ENCODE data around the gene SBNO2. TPM values are rescaled to one million over a fixed set of nuclear protein-coding genes. Genes with fewer than 3 reads are reported as not detected.

SBNO2 gene
- total RNA-seq, 1 donor from 2014 or later = 63.2 TPM

DNA sequence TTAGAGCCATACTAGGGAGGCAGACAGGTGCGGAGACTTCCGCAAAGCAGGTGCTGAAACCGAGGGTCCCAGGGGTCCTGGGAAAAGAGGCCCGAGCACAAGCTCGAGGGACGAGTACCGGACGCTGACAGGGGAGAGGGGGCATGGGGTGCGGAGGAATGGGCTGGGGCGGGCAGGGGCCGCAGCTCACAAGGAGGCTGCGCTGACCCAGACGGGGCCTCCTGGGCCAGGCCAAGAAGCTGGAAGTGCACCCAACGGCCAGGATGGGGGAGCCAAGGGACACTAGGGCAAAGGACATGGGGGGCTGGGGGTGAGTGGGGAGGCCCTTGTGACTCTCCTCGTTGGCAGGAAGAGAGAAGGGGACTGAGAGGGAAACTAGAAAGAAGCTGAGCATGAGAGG is 80.7 kb downstream of the SBNO2 start:
- intact Hi-C loops (cut with micrococcal nuclease) = no loop called here

DNA sequence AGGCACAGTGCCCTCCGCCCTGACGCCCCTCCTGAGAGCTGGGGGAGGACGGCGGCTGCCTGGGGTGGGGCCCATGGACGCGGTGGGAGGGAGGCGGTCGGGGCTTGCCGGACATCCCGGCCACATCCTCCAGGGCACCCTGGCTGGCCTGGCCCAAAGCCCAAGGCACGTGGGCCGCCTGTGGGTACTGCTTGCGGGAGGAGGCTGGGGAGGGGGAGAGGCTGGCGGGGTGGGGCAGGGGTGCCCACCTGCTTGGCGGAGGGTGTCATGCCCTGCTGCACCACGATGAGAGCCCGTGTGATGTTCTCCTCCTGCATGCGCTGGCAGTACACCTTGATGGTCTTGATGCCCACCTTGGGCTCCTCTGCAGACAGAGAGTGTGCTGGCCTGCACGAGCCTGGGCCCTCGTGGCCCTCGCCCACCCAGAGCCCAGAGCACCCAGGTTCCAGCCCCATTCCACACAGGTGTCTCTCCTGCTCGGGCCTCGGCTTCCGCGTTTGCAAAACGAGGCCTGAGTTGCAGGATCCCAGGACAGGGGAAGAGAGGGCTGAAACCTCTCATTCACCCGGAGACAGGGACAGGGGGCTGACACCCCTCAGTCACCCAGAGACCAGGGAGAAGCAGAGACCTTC is 82.4 kb downstream of the SBNO2 start:
- intact Hi-C loops (cut with micrococcal nuclease) = no loop called here

- intact Hi-C loops (cut with micrococcal nuclease) = no loop called here
These were observed 83.1 kb downstream of the SBNO2 start for GRCh38 chr19:1090731-1091543.

GRCh38 chr19:1089891-1090290 is 84.2 kb downstream of the SBNO2 start:
- intact Hi-C loops (cut with micrococcal nuclease) = no loop called here

DNA sequence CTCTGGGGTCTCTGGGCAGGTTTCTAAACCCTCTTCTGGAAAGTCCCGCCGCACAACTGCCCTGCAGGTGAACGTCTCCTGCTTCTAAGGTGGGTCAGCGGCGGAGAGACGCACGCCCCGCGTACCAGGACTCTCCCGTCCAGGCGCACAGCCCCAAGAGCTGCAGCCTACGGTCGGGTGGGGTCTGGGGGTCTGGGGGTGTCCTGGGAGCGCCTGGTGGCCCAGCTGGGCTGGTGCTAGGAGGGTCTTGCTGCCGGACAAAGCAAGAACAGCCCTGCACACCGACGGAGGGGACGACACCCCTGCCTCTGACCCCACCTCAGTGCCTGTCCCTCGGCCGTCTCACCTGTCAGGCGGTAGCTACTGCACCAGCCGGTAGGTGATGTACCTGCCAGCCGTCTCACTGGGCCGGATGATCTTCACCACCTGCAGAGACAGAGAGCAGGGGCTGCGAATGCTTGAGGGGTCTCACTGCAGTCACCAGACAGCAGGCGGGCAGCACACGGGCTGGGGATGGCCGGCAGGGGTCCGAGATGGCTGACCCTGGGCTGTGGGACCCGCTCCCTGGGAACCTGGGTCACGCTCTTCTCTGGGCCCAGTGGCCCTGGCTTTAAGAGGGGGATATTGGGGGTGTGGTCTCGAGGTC is 84.8 kb downstream of the SBNO2 start:
- intact Hi-C loops (cut with micrococcal nuclease) = no loop called here

- intact Hi-C loops (cut with micrococcal nuclease) = no loop called here
These were observed 85.6 kb downstream of the SBNO2 start for GRCh38 chr19:1088416-1089010.

DNA sequence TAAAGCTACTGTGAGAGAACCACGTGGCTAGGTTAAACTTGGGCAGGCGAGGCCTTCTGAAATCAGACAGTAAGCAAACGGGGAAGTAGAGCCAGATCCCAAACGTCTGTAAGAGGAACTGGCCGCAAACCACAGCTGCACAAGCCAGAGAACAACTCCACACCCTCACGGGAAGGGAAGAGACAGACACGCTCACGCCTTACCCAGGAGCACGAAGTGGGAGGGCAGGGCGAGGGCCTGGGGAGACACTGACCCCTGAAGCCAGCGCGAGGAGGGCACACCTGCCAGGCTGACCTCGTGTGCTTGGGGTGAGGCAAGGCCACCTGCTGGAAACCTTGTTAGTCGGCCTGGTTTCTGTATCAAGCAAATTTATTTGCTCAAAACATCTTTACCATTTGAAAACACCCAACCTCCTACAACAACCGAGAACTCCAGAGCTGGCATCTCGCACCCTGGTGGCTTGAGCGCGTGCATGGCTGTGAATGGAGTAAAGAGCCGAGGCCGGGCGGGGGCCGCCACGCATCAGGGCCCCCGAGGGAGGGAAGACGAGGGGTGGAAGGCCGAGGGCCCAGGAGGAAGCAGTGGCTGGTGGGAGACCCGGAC is 86.2 kb downstream of the SBNO2 start:
- intact Hi-C loops (cut with micrococcal nuclease) = no loop called here

GRCh38 chr19:1086613-1087012 is 87.5 kb downstream of the SBNO2 start:
- intact Hi-C loops (cut with micrococcal nuclease) = no loop called here

GRCh38 chr19:1085676-1086442 is 88.2 kb downstream of the SBNO2 start:
- intact Hi-C loops (cut with micrococcal nuclease) = no loop called here

DNA sequence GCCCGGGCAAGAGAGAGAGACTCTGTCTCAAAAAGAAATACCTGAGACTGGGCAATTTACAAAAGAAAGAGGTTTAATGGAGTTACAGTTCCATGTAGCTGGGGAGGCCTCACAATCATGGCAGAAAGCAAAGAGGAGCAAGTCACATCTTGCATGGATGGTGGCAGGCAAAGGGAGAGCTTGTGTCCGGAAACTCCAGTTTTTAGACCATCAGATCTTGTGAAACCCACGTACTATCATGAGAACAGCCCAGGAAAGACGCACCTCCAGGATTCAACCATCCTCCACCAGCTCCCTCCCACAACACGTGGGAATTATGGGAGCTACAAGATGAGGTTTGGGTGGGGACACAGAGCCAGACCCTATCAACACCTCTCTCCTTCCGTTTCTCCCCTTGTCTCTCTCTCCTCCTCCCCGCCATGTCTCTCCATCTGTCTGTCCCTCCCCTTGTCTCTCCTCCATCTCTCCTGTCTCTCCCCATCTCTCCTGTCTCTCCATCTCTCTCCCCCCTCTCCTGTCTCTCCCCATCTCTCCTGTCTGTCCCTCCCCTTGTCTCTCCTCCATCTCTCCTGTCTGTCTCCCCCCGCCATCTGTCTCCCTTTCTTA is 88.9 kb downstream of the SBNO2 start:
- intact Hi-C loops (cut with micrococcal nuclease) = no loop called here

- intact Hi-C loops (cut with micrococcal nuclease) = no loop called here
These were observed 89.8 kb downstream of the SBNO2 start for GRCh38 chr19:1084024-1084868.

GRCh38 chr19:1082928-1083816 is 90.9 kb downstream of the SBNO2 start:
- intact Hi-C loops (cut with micrococcal nuclease) = loop anchor here (2.0 kb wide), 1 partner anchor 14 kb away; no protein-coding TSS in a partner anchor

- intact Hi-C loops (cut with micrococcal nuclease) = loop anchor here (2.0 kb wide), 1 partner anchor 14 kb away; no protein-coding TSS in a partner anchor
These were observed 91.7 kb downstream of the SBNO2 start for GRCh38 chr19:1082165-1082927.

- intact Hi-C loops (cut with micrococcal nuclease) = loop anchor here (2.0 kb wide), 1 partner anchor 13 kb away; no protein-coding TSS in a partner anchor
These were observed 92.5 kb downstream of the SBNO2 start for GRCh38 chr19:1081301-1082164.

DNA sequence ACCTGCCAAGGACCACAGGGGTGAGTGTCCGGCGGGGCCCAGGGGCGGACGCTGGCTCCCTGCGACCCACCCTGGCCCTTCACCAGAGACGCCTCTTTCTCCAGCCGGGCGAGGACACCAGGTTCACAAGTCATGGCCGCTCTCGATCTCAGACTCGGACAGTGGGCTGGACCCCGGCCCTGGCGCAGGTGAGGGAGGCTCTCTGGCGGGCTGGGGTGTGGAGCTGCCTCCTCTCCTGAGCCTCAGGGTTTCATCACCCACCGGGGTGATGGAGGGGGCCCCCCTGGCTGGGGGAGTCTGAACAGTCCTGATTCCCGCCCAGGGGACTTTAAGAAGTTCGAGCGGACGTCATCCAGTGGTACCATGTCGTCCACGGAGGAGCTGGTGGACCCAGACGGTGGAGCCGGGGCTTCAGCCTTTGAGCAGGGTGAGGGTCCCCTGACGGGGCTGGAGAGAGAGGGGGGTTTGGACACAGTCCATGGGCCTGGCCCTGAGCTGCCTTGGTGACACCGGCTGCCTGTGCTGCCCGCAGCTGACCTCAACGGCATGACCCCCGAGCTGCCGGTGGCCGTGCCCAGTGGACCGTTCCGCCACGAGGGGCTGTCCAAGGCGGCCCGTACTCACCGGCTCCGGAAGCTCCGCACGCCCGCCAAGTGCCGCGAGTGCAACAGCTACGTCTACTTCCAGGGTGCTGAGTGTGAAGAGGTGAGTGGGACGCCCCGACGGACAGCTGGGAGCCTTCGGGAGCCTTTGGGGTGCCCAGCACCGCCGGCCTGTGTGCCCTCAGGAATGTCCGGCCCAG is 93.5 kb downstream of the SBNO2 start:
- intact Hi-C loops (cut with micrococcal nuclease) = no loop called here

All from T-helper 2 cell treated with Interferon-gamma antibody and Interleukin-4, amounts not matched to agents 100 ng/mL and 5 ng/mL, for 36 hours (primary cell).